ENCODE results near the gene ARGLU1. TPM values are rescaled to one million over a fixed set of nuclear protein-coding genes. Genes with fewer than 3 reads are reported as not detected.

ARGLU1 gene
- total RNA-seq, 1 donor from 2014 or later, result 150 TPM

GRCh38 chr13:106514928-106515634 lies 52.9 kb downstream of the ARGLU1 start:
- intact Hi-C loops (cut with DNase I), result no loop called here
- ATAC-seq, result no peak
- DNase-seq (ENCODE audit: low spot score), result no peak

GRCh38 chr13:106513025-106513983 lies 54.6 kb downstream of the ARGLU1 start:
- intact Hi-C loops (cut with DNase I), result no loop called here
- no peak for DNase-seq (ENCODE audit: low spot score)
- ATAC-seq, result peak; percentile 13

- intact Hi-C loops (cut with DNase I), result no loop called here
- no peak for DNase-seq (ENCODE audit: low spot score)
- ATAC-seq, result peak; percentile 67
These were observed 60.2 kb downstream of the ARGLU1 start for GRCh38 chr13:106507560-106508274.

- DNase-seq (ENCODE audit: low spot score) (no peak), ATAC-seq (no peak)
- intact Hi-C loops (cut with DNase I), result no loop called here
These were observed 61.7 kb downstream of the ARGLU1 start for GRCh38 chr13:106506286-106506685.

DNA sequence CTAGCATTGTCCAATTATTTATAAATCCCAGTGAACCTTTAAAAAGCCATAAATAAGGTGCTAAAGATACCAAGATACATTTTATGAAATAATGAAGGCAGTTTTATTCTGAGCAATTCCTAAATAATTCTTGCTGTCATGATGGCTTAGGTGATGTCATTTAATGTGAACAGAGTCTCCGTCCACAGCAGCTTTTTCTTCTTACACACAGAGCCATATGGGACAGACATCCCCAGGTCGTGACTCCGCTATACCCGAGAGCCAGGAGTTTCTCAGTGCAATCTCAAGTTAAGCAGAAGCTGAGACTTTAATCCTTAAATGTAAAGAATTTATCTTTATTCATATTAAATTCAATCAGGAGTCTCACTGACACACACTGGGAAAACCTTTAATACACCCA lies 62.2 kb downstream of the ARGLU1 start:
- DNase-seq (ENCODE audit: low spot score) (no peak), ATAC-seq (no peak)
- intact Hi-C loops (cut with DNase I), result no loop called here

DNA sequence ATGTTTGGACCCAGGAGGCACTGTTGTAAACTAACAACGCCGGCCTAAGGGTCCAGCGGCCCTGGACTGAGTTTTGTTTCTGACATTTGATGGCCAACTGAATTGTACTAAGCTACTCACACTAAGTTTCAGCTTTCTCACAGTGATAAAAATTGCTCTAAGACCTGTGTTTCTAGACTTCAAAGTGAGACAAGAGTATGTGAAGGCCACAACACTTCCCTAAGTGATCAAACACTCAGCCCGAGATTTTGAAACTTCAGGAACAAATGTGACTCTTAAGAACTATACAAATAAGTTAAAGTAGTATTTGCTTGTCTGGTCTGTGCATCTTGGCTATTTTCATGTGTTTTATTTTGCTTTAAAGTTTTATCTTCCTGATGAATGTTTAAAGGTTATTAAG lies 62.6 kb downstream of the ARGLU1 start:
- no peak for DNase-seq (ENCODE audit: low spot score)
- intact Hi-C loops (cut with DNase I), result no loop called here
- ATAC-seq, result no peak

GRCh38 chr13:106503730-106504453 lies 64.0 kb downstream of the ARGLU1 start:
- intact Hi-C loops (cut with DNase I), result no loop called here
- DNase-seq (ENCODE audit: low spot score) (no peak), ATAC-seq (no peak)

DNA sequence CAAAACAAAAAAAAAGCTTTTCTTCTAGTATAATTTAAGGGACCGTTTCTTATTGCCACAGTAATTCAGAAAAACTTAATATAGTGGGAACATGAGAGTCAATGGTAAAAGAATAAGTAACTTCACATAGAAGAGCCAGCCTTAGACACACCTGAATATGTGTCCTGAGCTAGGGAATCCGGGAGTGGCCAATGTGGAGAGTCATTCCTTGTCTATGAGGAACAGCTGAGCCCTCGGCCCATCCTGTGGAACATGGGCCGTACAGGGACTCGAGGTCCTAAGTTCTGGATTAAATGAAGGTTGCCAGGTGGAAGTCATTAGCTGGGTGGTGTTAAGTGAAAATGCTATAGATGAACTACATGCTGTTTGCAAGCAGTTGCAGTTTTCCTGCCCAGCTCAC lies 64.7 kb downstream of the ARGLU1 start:
- intact Hi-C loops (cut with DNase I), result no loop called here
- DNase-seq (ENCODE audit: low spot score) (no peak), ATAC-seq (no peak)

- intact Hi-C loops (cut with DNase I), result no loop called here
- peak; percentile 29 for ATAC-seq
- DNase-seq (ENCODE audit: low spot score), result no peak
These were observed 67.5 kb downstream of the ARGLU1 start for GRCh38 chr13:106500445-106500844.

DNA sequence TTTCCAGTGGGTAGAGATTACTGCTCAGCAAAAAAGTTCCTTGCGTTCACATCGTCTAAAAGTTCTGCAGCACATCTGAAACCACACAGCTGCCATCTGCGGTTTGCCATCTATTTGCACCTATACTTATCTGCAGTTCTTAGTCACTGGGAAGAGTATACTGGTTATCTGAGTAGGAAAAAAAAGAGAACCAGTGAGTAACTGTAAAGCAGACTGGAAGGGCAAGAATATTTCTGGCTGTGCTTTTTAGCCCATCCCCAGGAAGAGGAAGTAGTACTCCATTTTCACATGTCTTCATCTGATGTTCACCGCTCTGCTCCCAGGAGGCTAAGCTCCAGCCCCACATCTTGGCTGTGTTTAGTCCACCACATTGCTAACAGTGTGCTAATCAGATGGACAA lies 68.0 kb downstream of the ARGLU1 start:
- ATAC-seq (peak; percentile 65), DNase-seq (ENCODE audit: low spot score) (no peak)
- intact Hi-C loops (cut with DNase I), result no loop called here

DNA sequence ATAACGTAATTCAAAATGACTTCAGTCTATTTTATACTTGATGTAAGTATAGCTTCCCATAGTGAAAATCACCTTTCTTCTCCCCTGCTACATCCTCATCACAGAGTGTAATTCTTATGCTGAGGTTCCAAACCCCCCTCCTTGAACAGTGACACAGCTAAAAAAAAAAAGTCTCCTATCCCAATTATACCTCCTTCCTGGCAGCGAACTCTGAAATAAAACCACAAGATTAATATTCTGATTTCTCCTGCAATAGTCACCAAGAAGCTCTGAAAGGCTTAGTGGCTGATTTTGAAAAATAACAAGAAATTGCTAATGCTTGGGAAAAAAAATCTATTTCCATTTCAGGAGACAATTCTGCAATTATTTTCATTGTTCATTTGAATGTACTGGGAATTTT lies 68.8 kb downstream of the ARGLU1 start:
- no peak for DNase-seq (ENCODE audit: low spot score)
- intact Hi-C loops (cut with DNase I), result no loop called here
- ATAC-seq, result no peak

GRCh38 chr13:106498571-106498970 lies 69.4 kb downstream of the ARGLU1 start:
- intact Hi-C loops (cut with DNase I), result no loop called here
- ATAC-seq (peak; percentile 50), DNase-seq (ENCODE audit: low spot score) (no peak)

- DNase-seq (ENCODE audit: low spot score) (no peak), ATAC-seq (peak; percentile 45)
- intact Hi-C loops (cut with DNase I), result no loop called here
These were observed 69.8 kb downstream of the ARGLU1 start for GRCh38 chr13:106498158-106498557.

- DNase-seq (ENCODE audit: low spot score) (no peak), ATAC-seq (no peak)
- intact Hi-C loops (cut with DNase I), result no loop called here
These were observed 70.9 kb downstream of the ARGLU1 start for GRCh38 chr13:106497079-106497478.

DNA sequence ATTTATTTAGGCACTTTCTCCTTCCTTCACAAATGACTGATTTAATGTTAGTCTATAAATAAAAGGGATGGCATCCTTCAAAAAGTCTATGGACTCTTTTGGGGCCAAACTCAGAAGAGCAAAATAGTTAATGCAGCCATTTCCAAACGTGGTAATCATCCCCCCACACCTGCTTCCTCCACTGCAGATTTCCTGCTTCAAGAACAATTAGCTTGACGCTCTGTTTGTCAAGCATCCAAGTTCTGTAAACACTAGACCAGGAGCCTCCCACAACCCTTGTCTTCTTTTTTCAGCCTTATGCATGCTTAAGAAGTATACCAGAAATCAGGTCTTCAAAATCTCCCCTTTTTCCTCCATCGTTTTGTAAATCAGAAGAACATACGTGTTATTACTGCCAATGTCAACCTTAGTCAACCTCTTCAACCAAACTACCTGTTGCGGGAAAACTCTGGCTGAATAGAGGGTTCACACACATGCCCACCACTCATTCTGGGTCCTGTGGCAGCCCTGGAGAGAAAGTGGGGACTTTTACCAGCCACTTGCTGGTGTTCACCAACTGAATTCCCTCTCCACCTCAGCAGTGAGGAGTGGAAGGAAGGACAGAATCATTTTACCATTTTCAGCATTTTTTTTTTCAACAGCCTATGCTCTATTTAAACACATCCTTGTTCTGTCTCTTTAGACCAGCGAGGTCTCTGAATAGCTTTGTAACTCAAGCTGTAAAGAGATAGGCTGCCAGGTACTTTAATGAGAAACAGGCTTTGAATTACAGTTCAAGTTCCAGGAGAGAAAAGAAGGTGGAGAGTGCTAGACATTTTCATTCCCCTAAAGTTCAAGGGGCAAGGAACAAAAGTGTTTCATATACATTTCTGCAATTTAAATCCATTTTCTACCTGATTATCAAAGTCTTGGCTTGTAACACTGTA lies 71.6 kb downstream of the ARGLU1 start:
- no peak for ATAC-seq
- intact Hi-C loops (cut with DNase I), result no loop called here
- no peak for DNase-seq (ENCODE audit: low spot score)

- DNase-seq (ENCODE audit: low spot score), result no peak
- ATAC-seq, result no peak
- intact Hi-C loops (cut with DNase I), result no loop called here
These were observed 73.0 kb downstream of the ARGLU1 start for GRCh38 chr13:106494936-106495335.

DNA sequence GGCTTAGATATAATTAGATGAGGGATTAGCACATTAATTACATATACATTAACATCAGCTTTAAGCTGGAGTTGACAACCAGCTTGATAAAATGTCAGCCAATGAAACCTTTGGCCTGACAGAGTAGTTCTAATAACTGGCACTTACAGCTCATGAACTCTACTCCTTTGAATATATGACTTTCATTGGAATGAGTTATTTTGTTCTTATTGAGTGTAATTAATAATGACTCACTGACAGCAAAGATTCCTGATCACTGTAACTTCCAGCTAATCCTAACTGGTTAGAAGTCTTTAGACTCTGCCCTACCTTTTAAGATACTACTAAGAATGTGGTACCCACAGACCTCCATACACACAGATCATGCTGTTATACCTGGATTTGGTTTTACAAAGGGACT lies 73.4 kb downstream of the ARGLU1 start:
- DNase-seq (ENCODE audit: low spot score) (no peak), ATAC-seq (no peak)
- intact Hi-C loops (cut with DNase I), result no loop called here
